ENCODE data around the gene STK38.

The STK38 gene

GRCh38 chr6:36563237-36563927 lies 16.1 kb upstream of the STK38 start:
- no peak for FAIRE-seq

DNA sequence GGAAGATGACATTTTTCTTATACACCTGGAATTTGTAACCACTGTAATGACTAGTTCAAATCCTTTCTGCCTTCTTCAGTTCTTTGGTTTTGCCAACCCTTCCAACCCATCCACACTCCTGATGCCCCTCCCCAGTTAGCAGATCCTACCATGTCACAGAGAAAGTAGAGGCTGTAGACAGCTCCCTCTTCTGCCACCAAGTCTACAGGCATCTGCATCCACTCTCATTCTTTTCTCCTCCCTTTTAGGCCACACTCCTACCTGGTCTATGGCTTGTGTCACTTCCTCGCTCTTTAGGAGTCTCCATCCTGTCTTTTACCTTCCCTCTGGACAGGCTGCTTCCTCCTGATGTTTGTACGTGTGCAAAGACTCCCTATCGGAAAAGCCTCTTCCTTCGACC lies 13.5 kb upstream of the STK38 start:
- no peak for FAIRE-seq

DNA sequence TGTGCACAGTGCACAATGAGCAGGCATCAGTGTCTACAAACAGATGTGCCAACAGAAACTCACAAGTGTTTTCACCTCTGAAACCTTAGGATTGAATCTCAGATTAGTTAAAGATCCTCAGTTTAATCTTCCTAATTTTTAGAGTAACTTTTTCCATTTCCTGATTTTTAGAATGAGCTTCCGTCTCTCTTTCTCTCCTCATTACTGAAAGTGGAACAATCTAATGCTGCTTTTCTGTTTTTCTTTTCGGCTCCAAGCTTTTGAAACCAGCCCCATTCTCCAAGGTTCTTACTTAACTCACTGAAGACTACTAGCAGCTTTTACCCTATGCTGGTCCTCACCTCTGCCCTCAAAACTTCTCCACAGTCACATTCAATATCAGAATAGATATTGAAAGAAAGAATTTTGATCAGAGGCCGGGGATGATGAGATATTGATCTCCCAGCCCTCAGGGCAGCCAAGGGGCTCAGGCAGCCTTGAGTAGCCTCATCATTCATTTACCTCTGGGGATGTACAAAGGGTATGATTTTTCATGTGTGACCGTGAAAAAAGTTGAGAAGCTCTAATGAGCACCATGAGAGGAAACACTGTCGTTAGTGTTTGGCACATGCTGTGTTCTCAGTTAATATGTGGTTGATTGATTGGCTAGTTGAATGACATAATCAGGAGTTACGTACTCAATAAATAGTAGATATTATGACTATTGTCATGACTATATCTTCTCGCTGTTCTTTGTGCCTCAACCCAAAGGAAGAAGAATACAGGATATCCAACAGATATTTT lies 11.9 kb upstream of the STK38 start:
- no peak for FAIRE-seq

DNA sequence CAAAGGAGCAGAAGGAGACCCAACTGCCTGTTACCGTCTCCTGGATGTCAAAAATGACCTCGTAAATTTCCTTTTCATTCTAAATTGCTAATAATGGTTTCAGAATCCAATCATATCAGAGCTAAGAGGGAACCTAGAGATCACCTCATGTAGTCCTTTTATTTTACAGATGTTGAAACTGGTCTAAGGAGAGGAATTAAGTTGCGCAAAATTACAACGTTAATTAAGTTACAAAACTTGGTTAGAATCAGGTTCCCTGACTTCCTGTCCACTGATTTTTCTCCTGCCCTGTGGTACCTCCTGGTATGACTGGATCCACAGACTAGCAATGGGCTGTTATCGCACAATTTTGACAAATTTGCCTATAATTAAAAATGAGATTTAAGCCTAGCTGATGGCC lies 9.0 kb upstream of the STK38 start:
- FAIRE-seq, result no peak

- no peak for FAIRE-seq
Observed at GRCh38 chr6:36555750-36556252, 8.5 kb upstream of the STK38 start.

GRCh38 chr6:36550473-36551000 lies 3.3 kb upstream of the STK38 start:
- no peak for FAIRE-seq

- no peak for FAIRE-seq
Observed at GRCh38 chr6:36548401-36548743, 1.1 kb upstream of the STK38 start.

GRCh38 chr6:36547646-36548400 lies 544 bp upstream of the STK38 start:
- FAIRE-seq, result no peak

GRCh38 chr6:36546308-36546919 lies 865 bp downstream of the STK38 start:
- no peak for FAIRE-seq

DNA sequence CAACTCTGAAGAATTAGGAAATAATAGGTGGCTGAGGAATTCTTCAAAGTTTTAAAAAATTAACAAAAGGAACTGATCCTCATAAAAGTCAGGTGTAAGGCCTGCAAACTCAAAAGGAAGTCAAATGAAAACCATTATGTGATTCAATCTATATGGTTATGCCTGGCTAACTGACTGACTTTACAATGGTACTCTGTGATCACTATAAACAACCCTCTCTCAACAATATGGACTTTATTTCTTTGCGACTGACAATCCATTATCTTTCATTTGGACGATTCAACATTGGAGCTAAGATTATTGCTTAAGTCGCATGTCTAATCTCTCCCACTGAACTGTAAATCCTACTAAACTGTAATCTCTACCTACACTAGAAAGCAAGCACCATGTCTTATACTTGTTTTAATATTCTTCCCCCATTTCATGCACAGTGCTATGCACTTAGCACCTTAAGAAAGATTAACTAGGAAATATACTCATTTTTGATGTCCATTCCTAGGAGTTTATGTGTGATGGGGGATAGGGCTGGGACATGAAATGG lies 1.4 kb downstream of the STK38 start:
- no peak for FAIRE-seq

- no peak for FAIRE-seq
Observed at GRCh38 chr6:36544228-36544627, 3.1 kb downstream of the STK38 start.

DNA sequence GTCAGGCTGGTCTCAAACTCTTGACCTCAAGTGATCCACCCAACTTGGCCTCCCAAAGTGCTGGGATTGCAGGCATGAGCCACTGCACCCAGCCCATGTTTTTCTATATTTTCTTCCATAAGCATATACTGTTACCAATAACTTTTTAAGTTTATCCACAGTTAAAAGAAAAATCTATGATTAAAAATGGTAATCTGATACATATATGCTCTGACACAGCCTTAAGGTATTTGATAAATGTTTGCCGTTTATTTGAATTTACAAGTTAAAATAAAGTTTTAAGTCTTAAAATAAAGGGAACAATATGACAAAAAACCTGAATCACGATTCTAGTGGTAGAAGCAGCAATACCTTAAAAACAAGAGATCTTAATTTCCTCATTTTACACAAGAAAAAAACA lies 5.2 kb downstream of the STK38 start:
- FAIRE-seq, result no peak

GRCh38 chr6:36539814-36540568 lies 7.3 kb downstream of the STK38 start:
- FAIRE-seq, result no peak

- FAIRE-seq, result no peak
Observed at GRCh38 chr6:36536873-36537547, 10.3 kb downstream of the STK38 start.

DNA sequence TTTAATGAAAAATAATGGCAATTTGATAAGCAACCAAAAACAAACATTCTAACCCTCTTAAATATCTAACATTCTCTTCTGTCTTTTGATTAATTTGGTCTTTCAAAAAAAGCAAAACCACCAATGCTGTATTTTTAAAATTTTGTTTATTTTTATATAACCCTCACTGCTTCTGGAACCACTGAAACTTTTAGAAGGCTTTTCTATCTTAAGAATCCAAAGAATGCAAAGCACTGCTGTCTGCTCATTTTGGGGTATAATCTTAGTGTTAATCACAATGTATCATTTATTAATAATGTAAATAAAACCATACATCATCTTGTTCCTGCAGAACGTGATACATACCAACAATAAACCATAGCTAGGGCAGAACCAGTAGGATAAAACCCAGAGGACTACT lies 14.0 kb downstream of the STK38 start:
- FAIRE-seq, result no peak

DNA sequence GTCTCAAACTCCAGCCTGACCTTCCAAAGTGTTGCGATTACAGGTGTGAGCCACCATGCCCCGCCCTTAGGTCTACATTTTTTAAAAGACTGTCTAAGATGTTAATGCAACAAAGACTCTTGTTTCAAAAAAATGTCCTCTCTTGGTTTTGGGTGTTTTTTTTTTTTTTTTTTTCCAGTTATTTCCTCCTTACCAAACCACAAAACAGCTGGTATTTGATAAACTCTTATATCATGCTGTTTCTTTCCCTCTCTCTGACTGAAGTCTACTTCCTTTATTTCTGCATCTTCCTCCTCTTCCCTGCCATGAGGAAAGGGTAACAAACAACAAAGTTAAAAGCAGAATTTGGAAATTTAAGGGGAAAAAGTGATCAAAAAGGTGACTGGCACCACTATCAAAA lies 21.2 kb downstream of the STK38 start:
- FAIRE-seq, result no peak

- no peak for FAIRE-seq
Observed at GRCh38 chr6:36525346-36525745, 21.9 kb downstream of the STK38 start.

DNA sequence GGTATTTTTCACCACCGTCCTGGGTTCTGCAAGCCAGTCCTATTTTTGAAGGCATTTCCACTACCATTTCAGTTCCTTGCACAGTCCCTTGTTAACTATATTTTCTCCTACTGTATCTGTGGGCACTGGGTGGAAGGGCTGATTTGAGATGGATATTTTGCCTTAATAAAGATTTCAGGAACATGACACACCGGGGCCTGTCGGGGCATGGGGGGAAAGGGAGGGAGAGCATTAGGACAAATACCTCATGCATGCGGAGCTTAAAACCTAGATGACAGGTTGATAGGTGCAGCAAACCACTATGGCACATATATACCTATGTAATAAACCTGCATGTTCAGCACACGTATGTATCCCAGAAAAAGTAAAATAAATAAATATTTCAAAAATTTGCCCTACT lies 22.4 kb downstream of the STK38 start:
- no peak for FAIRE-seq

DNA sequence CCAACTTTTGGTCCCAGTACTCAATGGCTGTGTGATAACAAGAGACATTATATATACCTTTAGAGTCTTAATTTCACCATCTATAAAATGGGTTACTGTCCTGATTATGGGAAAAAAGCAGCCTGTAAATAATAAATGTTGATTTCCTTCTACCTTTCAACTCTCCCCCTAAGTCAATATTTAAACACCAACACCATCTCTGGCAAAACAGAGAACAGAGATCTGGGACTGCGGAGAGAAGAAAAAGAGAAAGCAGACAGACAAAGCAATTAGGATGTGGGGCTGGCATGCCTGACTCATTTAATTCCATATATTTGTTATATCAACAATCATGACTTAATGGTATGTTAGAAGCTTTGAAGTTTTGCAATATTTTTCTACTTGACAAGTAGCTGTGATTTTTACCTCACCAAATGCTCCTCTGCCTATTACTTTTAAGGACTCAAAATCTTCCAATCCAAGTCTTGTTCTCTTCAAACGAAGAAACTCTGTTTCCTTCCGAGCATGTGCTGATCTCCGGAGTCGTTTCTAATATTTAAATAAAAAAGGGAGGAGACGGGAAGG lies 23.3 kb downstream of the STK38 start:
- FAIRE-seq, result no peak

DNA sequence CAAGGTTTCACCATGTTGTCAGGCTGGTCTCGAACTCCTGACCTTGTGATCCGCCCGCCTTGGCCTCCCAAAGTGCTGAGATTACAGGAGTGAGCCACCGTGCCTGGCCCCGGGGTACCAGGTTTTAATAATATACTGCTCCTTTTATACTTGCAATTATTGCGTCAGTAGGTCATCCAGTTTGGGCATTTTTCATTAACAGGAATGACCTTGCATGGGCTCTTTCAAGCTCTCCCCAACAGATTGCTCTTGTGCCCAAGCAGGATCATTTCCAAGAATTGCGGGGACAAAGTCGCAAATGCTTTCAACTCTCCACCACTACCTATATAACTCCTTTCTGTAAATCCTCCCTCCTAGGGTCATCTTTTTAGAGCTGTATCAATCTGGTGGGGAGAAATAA lies 23.8 kb downstream of the STK38 start:
- FAIRE-seq, result no peak

DNA sequence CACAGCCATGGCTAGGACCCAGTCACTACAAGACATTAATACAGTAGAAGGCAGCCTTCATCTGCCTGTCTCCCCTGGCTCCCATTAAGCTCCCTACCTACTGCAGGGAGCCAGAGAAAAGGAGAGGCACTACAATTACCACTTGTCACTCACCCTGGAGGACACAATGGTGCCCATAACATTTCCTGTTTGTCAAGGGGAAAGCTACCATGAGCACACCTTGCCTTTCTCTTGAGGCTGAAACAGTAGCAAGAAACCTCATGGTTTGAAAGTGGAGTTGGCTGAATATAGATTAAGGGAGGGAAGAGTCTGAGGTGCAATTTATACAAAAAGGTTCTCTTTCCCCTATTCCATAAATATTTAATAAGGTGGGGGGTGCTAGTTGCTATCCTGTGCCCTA lies 27.9 kb downstream of the STK38 start:
- FAIRE-seq, result no peak

Data from A204.1 (cell line).